Endometrial microvascular endothelial cells (primary cell): ENCODE results near the gene MZF1. TPM values are rescaled to one million over a fixed set of nuclear protein-coding genes. Genes with fewer than 3 reads are reported as not detected.
"Not testable (repeated sequence)": the region's sequence is repeated elsewhere in the genome, so short reads cannot be mapped to it uniquely, and the experiment has no call there.

ENCODE experiments used
- in situ Hi-C: cut with HindIII; loops from 2 replicates; pipeline ENCODE4 v1.10.0; 2017; ENCODE audit warnings: low sequenced_read_pairs, low pct_unique_long_range_greater_than_20kb; ENCODE audit errors: inconsistent ontology term
- total RNA-seq: library from RNA; depleted of rRNA; stranded (reverse); fragments of >200 nt; gene quantifications from one replicate; pipeline ENCODE4 v1.2.3, GENCODE V29; 2015; ENCODE audit errors: inconsistent ontology term

Gene MZF1
- total RNA-seq = 12.7 TPM

- in situ Hi-C loops = no loop called here
Observed at GRCh38 chr19:58572818-58573657, at the start of gene MZF1. MZF1 (minus strand) TSS chr19:58573335; CDS start chr19:58571389, 1,946 bp downstream.

DNA sequence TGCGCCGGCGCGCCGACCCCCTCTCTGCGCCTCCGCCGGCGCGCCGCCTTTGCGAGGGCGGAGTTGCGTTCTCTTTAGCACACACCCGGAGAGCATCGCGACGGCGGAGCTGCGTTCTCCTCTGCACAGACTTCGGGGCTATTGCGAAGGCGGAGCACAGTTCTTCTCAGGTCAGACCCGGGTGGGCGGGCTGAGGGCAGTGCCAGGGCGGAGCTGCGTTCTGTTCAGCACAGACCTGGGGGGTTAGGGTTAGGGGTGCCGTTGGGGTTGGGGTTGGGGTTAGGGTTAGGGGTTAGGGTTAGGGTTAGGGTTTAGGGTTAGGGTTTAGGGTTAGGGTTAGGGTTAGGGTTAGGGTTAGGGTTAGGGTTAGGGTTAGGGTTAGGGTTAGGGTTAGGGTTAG is 34.1 kb upstream of the MZF1 start:
- in situ Hi-C loops = not testable (repeated sequence)

GRCh38 chr19:58606251-58606896 is 33.2 kb upstream of the MZF1 start:
- in situ Hi-C loops = not testable (repeated sequence)

- in situ Hi-C loops = no loop called here
Observed at GRCh38 chr19:58586133-58586765, 13.1 kb upstream of the MZF1 start.

- in situ Hi-C loops = no loop called here
Observed at GRCh38 chr19:58585442-58586132, 12.5 kb upstream of the MZF1 start.

DNA sequence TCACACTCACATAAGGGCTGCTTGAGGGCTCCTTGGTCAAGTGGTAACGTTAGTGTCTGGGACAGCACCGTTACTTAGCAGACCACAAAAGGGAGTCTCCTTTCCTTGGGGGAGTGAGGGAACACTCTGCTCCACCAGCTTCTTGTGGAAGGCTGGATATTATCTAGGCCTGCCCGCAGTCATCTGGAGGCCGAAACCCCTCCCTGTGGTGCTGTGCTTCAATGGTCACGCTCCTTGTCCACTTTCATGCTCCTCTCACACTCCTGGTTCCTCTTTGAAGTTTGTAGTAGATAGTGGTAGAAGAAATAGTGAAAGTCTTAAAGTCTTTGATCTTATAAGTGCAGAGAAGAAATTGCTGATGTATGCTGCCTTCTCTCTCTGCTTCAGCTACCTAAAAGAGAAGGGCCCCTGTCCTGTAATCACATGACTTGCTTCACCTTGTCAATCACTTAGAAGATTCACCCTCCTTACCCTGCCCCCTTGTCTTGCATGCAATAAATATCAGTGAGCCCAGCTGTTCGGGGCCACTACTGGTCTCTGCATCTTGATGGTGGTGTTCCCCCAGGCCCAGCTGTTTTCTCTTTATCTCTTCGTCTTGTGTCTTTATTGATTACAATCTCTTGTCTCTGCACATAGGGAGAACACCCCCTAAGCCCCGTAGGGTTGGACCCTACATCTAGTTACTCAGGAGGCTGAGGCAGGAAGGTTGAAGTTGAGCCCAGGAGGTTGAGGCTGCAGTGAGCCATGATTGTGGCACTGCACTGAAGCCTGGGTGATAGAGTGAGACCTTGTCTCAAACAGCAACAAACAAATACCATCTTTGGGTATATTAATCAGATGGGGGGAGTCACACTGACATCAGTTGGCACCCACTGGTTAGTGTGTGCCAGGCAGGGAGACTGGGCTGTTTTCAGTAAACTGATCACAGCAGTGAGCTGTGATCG is 11.6 kb upstream of the MZF1 start:
- in situ Hi-C loops = no loop called here

DNA sequence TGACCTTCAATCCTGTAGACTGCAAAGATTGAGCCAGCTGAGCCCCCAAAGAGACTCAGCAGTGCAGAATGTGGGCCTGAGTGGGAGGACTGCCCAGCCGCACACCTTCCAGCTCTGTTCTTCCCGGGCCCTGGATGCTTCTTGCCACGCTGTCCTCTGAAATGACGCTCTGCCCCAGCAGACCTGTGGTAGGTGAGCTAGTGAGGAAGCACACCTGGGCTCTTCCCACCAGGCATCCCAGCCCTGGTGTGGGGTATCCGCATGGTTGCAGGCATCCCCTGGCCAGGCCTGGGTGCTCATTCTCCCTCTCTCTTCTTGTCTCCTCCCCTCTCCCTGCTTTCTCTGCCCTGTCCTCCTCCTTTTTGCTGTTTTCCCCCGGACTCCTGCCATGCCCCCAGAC is 9.8 kb upstream of the MZF1 start:
- in situ Hi-C loops = no loop called here

GRCh38 chr19:58581227-58582141 is 8.3 kb upstream of the MZF1 start:
- in situ Hi-C loops = no loop called here

DNA sequence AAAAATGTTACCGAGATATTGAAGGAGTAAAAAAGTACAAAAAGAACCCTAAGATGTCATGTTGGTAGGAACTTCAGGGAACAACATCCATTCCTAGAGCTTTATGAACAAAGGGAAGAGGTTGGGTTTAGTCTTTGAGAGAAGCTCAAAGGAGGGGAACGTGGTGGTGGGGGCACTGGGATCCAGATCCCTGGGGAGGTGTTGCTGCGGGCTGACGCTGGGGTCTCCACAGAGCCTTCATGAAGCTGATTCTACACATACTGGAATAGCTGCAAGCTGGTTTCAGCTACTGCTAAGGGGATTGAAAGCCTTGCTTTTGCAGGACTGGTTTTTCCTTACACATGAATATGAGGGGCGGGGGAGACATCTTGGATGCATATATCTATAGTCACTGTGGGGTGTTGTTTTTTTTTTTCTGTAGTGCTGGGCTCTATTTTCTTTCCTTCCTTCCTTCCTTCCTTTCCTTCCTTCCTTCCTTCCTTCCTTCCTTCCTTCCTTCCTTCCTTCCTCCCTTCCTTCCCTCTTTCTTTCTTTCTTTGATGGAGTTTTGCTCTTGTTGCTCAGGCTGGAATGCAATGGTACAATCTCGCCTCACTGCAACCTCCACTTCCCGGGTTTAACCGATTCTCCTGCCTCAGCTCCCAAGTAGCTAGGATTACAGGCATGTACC is 6.5 kb upstream of the MZF1 start:
- in situ Hi-C loops = no loop called here

DNA sequence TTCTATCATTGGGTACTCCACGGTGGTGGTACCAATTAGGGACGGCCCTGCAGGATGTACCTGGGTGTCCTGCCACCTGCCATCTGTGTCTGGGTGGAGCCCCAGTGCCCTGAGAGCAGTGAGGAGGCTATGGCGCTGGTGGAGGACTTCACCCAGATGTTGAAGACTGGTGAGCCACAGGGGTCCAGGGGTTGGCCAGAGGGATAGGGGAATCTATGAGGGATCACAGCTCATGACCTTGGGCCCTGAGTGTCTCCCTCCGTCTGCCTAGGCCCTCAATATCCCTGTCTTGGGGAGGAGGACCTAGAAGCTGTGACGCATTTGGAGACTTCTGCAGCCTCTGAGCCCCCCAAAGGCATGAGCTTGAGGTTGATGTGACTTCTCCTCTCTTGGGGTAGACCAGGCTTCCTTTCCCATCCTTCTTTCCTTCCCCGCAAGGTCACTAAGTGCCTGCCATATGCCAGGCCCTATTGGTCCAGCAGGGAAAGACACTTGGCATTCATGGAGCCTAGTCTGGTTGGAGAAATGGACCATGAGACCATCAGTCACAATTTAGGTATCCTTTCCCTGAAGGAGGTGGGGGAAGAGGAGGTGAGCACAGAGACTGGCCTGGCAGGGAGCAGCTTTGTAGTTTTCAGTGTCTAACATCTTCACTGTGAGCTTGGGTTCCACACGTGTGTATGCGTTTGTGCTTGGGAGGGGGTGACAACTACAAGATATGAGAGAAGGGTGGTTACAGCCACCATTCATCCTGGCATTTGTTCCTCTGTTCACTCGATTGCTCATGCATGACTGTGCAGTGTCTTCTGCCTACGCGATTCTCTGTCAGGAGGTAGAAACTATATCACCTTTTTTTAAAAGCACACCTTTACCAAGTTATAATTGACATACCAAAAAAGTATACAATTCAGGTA is 5.1 kb upstream of the MZF1 start:
- in situ Hi-C loops = no loop called here

- in situ Hi-C loops = not testable (repeated sequence)
Observed at GRCh38 chr19:58577581-58577980, 4.4 kb upstream of the MZF1 start.

DNA sequence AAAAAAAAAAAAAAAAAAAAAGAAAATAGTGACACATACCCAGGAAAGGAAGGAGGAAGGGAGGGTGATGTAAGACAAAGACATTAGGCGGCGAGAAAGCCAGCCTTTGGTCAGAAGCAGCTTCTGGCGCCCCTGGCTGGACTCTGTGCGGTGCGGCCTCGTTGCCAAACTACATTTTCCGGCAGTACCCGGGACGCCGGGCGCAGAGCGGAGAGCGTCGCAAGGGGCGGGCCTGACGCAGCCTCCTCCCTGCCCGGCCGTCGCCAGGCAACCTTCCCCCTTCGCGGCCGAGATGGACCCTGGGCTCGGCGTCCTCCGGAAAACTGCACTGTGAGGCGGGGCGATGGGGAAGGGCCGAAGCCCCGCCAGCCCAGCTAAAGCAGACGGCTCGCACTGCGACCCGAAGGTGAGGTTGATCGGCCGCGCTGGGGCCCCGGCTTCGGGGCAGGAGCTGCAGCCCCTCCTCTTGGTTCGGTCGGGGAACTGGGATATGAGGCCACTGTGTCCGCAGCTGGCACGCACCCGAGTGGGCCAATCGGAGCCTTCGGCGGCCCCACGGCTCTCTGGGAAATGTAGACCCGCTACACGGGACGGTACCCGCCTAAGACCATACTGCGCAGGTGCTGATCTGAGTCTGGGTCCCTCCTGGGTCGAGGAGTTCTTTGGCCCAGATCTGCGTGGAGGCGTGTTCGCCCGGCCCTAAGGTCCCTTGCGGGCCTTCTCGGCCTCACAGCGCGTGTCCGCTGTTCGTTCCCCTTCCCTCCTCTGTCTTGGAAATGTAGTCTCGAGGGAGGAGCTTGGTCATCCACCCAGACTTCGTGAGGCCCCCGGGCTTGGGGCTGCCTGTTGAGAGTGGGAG is 2.3 kb upstream of the MZF1 start:
- in situ Hi-C loops = no loop called here

DNA sequence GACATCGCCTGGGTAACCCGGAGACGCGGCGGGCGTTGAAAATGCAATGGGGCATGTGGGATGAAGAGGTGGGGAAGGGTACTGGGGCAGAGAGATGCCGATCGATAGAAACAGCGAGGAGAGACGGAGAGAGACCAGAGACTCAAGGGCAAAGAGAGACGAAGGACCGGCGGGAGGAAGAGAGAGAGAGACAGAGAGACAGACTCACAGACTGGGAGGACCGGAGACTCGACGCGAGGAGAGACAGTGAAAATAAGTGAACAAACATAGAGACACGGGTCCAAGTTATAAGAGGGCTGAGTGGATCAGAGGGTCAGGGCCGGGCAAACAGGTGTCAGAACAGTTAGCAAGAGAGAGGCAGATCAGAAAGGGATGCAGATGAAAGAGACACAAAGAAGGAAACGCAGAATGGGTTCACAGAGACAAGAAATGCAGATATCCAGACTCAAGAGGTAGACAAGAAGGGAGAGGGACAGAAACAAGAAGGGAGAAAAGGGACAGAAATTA is 576 bp upstream of the MZF1 start:
- in situ Hi-C loops = no loop called here

GRCh38 chr19:58572026-58572817 is 913 bp downstream of the MZF1 start:
- in situ Hi-C loops = no loop called here
